H9 (cell line): ENCODE measurements around the gene KBTBD8. TPM values are rescaled to one million over a fixed set of nuclear protein-coding genes. Genes with fewer than 3 reads are reported as not detected.

Experiments used
- DNase-seq: peaks from one replicate; pipeline ENCODE4 v3.0.0-alpha.2; 2017
- H2AFZ ChIP-seq: one replicate; pipeline ENCODE4 v1.6.1; 2013; ENCODE audit warnings: mild to moderate bottlenecking, low read length, control low read depth, moderate library complexity
- H2AK5ac ChIP-seq: 2 replicates; pipeline ENCODE4 v1.6.1; 2013; ENCODE audit warnings: low read length, control low read depth, mixed read lengths; ENCODE audit not compliant: insufficient read length
- H2BK120ac ChIP-seq: one replicate; pipeline ENCODE4 v1.6.1; 2013; ENCODE audit warnings: low read depth, mild to moderate bottlenecking, low read length, control low read depth, inconsistent platforms; ENCODE audit not compliant: poor library complexity, severe bottlenecking
- H2BK12ac ChIP-seq: 2 replicates; pipeline ENCODE4 v1.6.1; 2013; ENCODE audit warnings: low read length, control low read depth, mixed read lengths, low read depth; ENCODE audit not compliant: insufficient read length
- H2BK15ac ChIP-seq: 2 replicates; pipeline ENCODE4 v1.6.1; 2013; ENCODE audit warnings: low read depth, low read length, control low read depth
- H2BK20ac ChIP-seq: one replicate; pipeline ENCODE4 v1.6.1; 2013; ENCODE audit warnings: low read depth, mild to moderate bottlenecking, low read length, control low read depth, inconsistent platforms; ENCODE audit not compliant: poor library complexity, severe bottlenecking
- H2BK5ac ChIP-seq: 2 replicates; pipeline ENCODE4 v1.6.1; 2013; ENCODE audit warnings: low read length, control low read depth, mixed read lengths; ENCODE audit not compliant: insufficient read length
- H3K14ac ChIP-seq: 2 replicates; pipeline ENCODE4 v1.6.1; 2013; ENCODE audit warnings: low read length, control low read depth; ENCODE audit not compliant: insufficient read depth
- H3K18ac ChIP-seq: 2 replicates; pipeline ENCODE4 v1.6.1; 2013; ENCODE audit warnings: low read depth, mild to moderate bottlenecking, mixed read lengths, low read length, control low read depth; ENCODE audit not compliant: insufficient read length
- H3K23ac ChIP-seq: 2 replicates; pipeline ENCODE4 v1.6.1; 2013; ENCODE audit warnings: low read length, control low read depth, mixed read lengths, low read depth; ENCODE audit not compliant: insufficient read length
- H3K23me2 ChIP-seq: 2 replicates; pipeline ENCODE4 v1.6.1; 2013; ENCODE audit warnings: low read depth, mild to moderate bottlenecking, mixed read lengths, low read length, control low read depth; ENCODE audit not compliant: insufficient read length, poor library complexity, severe bottlenecking
- H3K27ac ChIP-seq: 2 replicates; pipeline ENCODE4 v1.5.1; 2013; ENCODE audit warnings: low read length, control low read depth, mixed read lengths, low read depth; ENCODE audit not compliant: insufficient read length
- H3K27me3 ChIP-seq: 2 replicates; pipeline ENCODE4 v1.6.1; 2013; ENCODE audit warnings: low read length, control low read depth, inconsistent platforms; ENCODE audit not compliant: insufficient read depth
- H3K4ac ChIP-seq: 2 replicates; pipeline ENCODE4 v1.6.1; 2013; ENCODE audit warnings: low read depth, mild to moderate bottlenecking, control low read depth, inconsistent platforms, low read length, moderate library complexity
- H3K4me1 ChIP-seq: 2 replicates; pipeline ENCODE4 v1.6.1; 2013; ENCODE audit warnings: low read length, control low read depth, inconsistent platforms; ENCODE audit not compliant: insufficient read depth
- H3K4me2 ChIP-seq: 2 replicates; pipeline ENCODE4 v1.6.1; 2013; ENCODE audit warnings: low read length, control low read depth, mixed read lengths; ENCODE audit not compliant: insufficient read length, insufficient read depth
- H3K56ac ChIP-seq: 2 replicates; pipeline ENCODE4 v1.6.1; 2013; ENCODE audit warnings: low read depth, mild to moderate bottlenecking, mixed read lengths, low read length, control low read depth; ENCODE audit not compliant: insufficient read length
- H3K79me1 ChIP-seq: 2 replicates; pipeline ENCODE4 v1.6.1; 2013; ENCODE audit warnings: low read depth, mild to moderate bottlenecking, moderate library complexity, low read length, control low read depth, inconsistent platforms; ENCODE audit not compliant: insufficient read depth, poor library complexity, severe bottlenecking
- H3K79me2 ChIP-seq: 2 replicates; pipeline ENCODE4 v1.6.1; 2013; ENCODE audit warnings: low read length, control low read depth, inconsistent platforms; ENCODE audit not compliant: insufficient read depth
- H3K9ac ChIP-seq: 2 replicates; pipeline ENCODE4 v1.6.1; 2013; ENCODE audit warnings: low read length, control low read depth, mixed read lengths; ENCODE audit not compliant: insufficient read length; ENCODE audit errors: extremely low read depth
- H3K9me3 ChIP-seq: one replicate; pipeline ENCODE4 v1.6.1; 2013; ENCODE audit warnings: low read depth, low read length, inconsistent platforms; ENCODE audit not compliant: control insufficient read depth
- H3T11ph ChIP-seq: one replicate; pipeline ENCODE4 v1.6.1; 2013; ENCODE audit warnings: mild to moderate bottlenecking, low read length, control low read depth, inconsistent platforms
- H4K20me1 ChIP-seq: one replicate; pipeline ENCODE4 v1.6.1; 2013; ENCODE audit not compliant: control insufficient read depth, insufficient read length, insufficient read depth
- H4K5ac ChIP-seq: 2 replicates; pipeline ENCODE4 v1.6.1; 2013; ENCODE audit warnings: low read depth, mild to moderate bottlenecking, mixed read lengths, low read length, control low read depth; ENCODE audit not compliant: insufficient read length
- H4K8ac ChIP-seq: replicated peaks from 2 replicates; pipeline ENCODE4 v1.6.1; 2013; ENCODE audit warnings: low read length, control low read depth, mixed read lengths, low read depth; ENCODE audit not compliant: insufficient read length
- H4K91ac ChIP-seq: 2 replicates; pipeline ENCODE4 v1.6.1; 2013; ENCODE audit warnings: low read depth, mild to moderate bottlenecking, moderate library complexity, mixed read lengths, low read length, control low read depth; ENCODE audit not compliant: insufficient read length
- H3K27ac Mint-ChIP-seq, 3 experiments: 2 replicates in 2 of 3; 3 replicates in 1 of 3; pipeline ENCODE4 v1.8.0; 2020 to 2021; ENCODE audit warnings: mixed read lengths in 3 of 3, mild to moderate bottlenecking in 1 of 3, moderate library complexity in 1 of 3
- H3K27me3 Mint-ChIP-seq: 2 replicates; pipeline ENCODE4 v1.8.0; 2021; ENCODE audit warnings: low read depth, mild to moderate bottlenecking, moderate library complexity, mixed read lengths
- H3K36me3 Mint-ChIP-seq, 3 experiments: 2 replicates in 2 of 3; 3 replicates in 1 of 3; pipeline ENCODE4 v1.8.0; 2020 to 2021; ENCODE audit warnings: low read depth in 3 of 3, mixed read lengths in 3 of 3; ENCODE audit not compliant: insufficient read depth in 1 of 3
- H3K4me1 Mint-ChIP-seq, 2 experiments: 2 replicates each; pipeline ENCODE4 v1.8.0; 2020; ENCODE audit warnings: mixed read lengths in 2 of 2
- H3K4me3 Mint-ChIP-seq, 2 experiments: 2 replicates in 1 of 2; 3 replicates in 1 of 2; pipeline ENCODE4 v1.8.0; 2020 to 2021; ENCODE audit warnings: mild to moderate bottlenecking in 2 of 2, mixed read lengths in 2 of 2, moderate library complexity in 1 of 2
- H3K9me3 Mint-ChIP-seq, 2 experiments: 2 replicates in 1 of 2; 3 replicates in 1 of 2; pipeline ENCODE4 v1.8.0; 2020; ENCODE audit warnings: mild to moderate bottlenecking in 2 of 2, mixed read lengths in 2 of 2, moderate library complexity in 1 of 2
- WGBS: extraction: QIAGEN DNeasy Blood & Tissue Kit; methylation state at CpG from one replicate; pipeline ENCODE4 v1.1.7; 2013; ENCODE audit warnings: missing lambda C conversion rate, low lambda C conversion rate, mixed read lengths; ENCODE audit not compliant: insufficient read length; ENCODE audit errors: extremely low coverage; 5-methylcytosine and 5-hydroxymethylcytosine counted together
- total RNA-seq: library from RNA; stranded (reverse); gene quantifications from 2 replicates; pipeline ENCODE4 v1.2.1, GENCODE V29; 2021
- TF ChIP-seq, protein P1 (sequence below): fragments of 200-600 bp; sonication (generic); conservative IDR thresholded peaks from 3 replicates; pipeline ENCODE4 v1.8.0; 2021; ENCODE audit warnings: antibody characterized with exemption, mild to moderate bottlenecking

The KBTBD8 gene
- total RNA-seq, 1 experiment from 2014 or later: 16.7 TPM

DNA sequence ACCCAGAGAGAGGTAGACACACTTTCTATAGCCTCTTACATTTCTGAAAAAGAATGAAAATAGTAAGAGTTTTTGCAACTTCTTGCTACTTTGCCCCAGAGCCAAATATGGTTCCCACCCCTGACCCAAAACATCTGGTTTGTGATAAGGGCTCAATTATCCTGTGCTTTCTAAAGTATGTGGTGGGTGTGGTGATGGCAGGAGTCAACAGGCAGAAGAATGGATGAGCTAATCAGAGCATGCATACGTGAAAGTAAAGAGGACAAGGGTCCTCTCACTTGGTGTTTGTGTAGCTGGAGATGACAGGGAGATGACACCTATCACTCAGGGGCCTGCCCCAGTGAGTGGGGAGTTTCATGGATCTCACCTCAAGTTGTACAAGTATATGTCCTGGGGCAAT lies 19.1 kb downstream of the KBTBD8 start:
- H3K23ac ChIP-seq: no peak overlapping the region
- no peak overlapping the region for H2BK20ac ChIP-seq
- H3K18ac ChIP-seq: no peak overlapping the region
- Mint-ChIP-seq H3K36me3 (no peaks in the 10 kb centered on the region), H3K27ac (no peak overlapping the region), H3K4me1 (peaks cover 19 to 21% of the 10 kb centered on the region in 2 experiments), H3K9me3 (no peaks in the 10 kb centered on the region), H3K27me3 (no peaks in the 10 kb centered on the region), H3K4me3 (no peak overlapping the region)
- H2AK5ac ChIP-seq: no peak overlapping the region
- no peaks in the 10 kb centered on the region for H4K20me1 ChIP-seq
- H3K9ac ChIP-seq: no peak overlapping the region
- H2AFZ ChIP-seq: no peak overlapping the region
- H3K27ac ChIP-seq: no peak overlapping the region
- H3K4me1 ChIP-seq: peaks cover 4% of the 10 kb centered on the region; the same call in 1 of the 2 replicates
- no CpG with 5 or more reads among the region's 1 CpG for WGBS
- TF ChIP-seq, protein P1, sequence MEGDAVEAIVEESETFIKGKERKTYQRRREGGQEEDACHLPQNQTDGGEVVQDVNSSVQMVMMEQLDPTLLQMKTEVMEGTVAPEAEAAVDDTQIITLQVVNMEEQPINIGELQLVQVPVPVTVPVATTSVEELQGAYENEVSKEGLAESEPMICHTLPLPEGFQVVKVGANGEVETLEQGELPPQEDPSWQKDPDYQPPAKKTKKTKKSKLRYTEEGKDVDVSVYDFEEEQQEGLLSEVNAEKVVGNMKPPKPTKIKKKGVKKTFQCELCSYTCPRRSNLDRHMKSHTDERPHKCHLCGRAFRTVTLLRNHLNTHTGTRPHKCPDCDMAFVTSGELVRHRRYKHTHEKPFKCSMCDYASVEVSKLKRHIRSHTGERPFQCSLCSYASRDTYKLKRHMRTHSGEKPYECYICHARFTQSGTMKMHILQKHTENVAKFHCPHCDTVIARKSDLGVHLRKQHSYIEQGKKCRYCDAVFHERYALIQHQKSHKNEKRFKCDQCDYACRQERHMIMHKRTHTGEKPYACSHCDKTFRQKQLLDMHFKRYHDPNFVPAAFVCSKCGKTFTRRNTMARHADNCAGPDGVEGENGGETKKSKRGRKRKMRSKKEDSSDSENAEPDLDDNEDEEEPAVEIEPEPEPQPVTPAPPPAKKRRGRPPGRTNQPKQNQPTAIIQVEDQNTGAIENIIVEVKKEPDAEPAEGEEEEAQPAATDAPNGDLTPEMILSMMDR: no peak
- H3K27me3 ChIP-seq: no peaks in the 10 kb centered on the region
- H4K8ac ChIP-seq: no peak overlapping the region
- H3K9me3 ChIP-seq: no peaks in the 10 kb centered on the region
- H3K79me1 ChIP-seq: no peaks in the 10 kb centered on the region
- no peaks in the 10 kb centered on the region for H3K23me2 ChIP-seq
- no peaks in the 10 kb centered on the region for H3K79me2 ChIP-seq
- H3T11ph ChIP-seq: no peak overlapping the region
- H2BK120ac ChIP-seq: no peak overlapping the region
- H4K91ac ChIP-seq: no peak overlapping the region
- H3K4ac ChIP-seq: no peak overlapping the region
- no peak for DNase-seq
- no peak overlapping the region for H2BK5ac ChIP-seq
- no peak overlapping the region for H3K14ac ChIP-seq
- no peak overlapping the region for H4K5ac ChIP-seq
- H2BK15ac ChIP-seq: no peak overlapping the region
- no peak overlapping the region for H3K56ac ChIP-seq
- H2BK12ac ChIP-seq: no peak overlapping the region
- no peak overlapping the region for H3K4me2 ChIP-seq
